Muscle of arm (tissue), 12 donors: ENCODE data around the gene GSTM3. TPM values are rescaled to one million over a fixed set of nuclear protein-coding genes. Genes with fewer than 3 reads are reported as not detected.
"Not testable (repeated sequence)": the region's sequence is repeated elsewhere in the genome, so short reads cannot be mapped to it uniquely, and the experiment has no call there.

Experiments used
- DNase-seq: peaks from one replicate; pipeline ENCODE4 v3.0.0-alpha.2; 2013
- polyA plus RNA-seq, 12 donors: library from polyadenylated mRNA; unstranded; fragments of 120-200 nt; gene quantifications; one replicate each; pipeline ENCODE4 v1.2.1, GENCODE V29; 2013; ENCODE audit not compliant: insufficient read length in 12 of 12

Gene GSTM3
- polyA plus RNA-seq, 12 donors: 17.8 to 60.4 (median 38.3) TPM; not detected in 1

GRCh38 chr1:109708949-109709348 is 31.9 kb downstream of the GSTM3 start:
- DNase-seq: not testable (repeated sequence)

GRCh38 chr1:109705411-109705810 is 35.4 kb downstream of the GSTM3 start:
- no peak for DNase-seq

- DNase-seq: no peak
These were observed 36.7 kb downstream of the GSTM3 start for GRCh38 chr1:109704173-109704572.

GRCh38 chr1:109702940-109703339 is 37.9 kb downstream of the GSTM3 start:
- DNase-seq: not testable (repeated sequence)

- DNase-seq: not testable (repeated sequence)
These were observed 43.0 kb downstream of the GSTM3 start for GRCh38 chr1:109697861-109698260.

GRCh38 chr1:109697066-109697465 is 43.8 kb downstream of the GSTM3 start:
- DNase-seq: no peak

GRCh38 chr1:109695138-109695537 is 45.7 kb downstream of the GSTM3 start:
- not testable (repeated sequence) for DNase-seq

- not testable (repeated sequence) for DNase-seq
These were observed 46.4 kb downstream of the GSTM3 start for GRCh38 chr1:109694400-109694799.

GRCh38 chr1:109691759-109692158 is 49.1 kb downstream of the GSTM3 start:
- no peak for DNase-seq

GRCh38 chr1:109689844-109690405 is 50.9 kb downstream of the GSTM3 start:
- no peak for DNase-seq

- no peak for DNase-seq
These were observed 53.0 kb downstream of the GSTM3 start, which contains the start of gene GSTM1 for GRCh38 chr1:109687641-109688499. Gene GSTM1, plus strand, starts transcription at chr1:109687817. Its CDS starts 57 bp downstream, at chr1:109687874.

GRCh38 chr1:109687109-109687508 is 53.7 kb downstream of the GSTM3 start:
- DNase-seq: not testable (repeated sequence)

- DNase-seq: not testable (repeated sequence)
These were observed 54.9 kb downstream of the GSTM3 start for GRCh38 chr1:109685890-109686289.

- DNase-seq: not testable (repeated sequence)
These were observed 55.4 kb downstream of the GSTM3 start for GRCh38 chr1:109685399-109685798.

- DNase-seq: not testable (repeated sequence)
These were observed 56.1 kb downstream of the GSTM3 start for GRCh38 chr1:109684777-109685176.

Other genes with a start within 250 kb of the GSTM3 start
- 10 to 100 TPM in 4 of 12 donors, 1 to 10 TPM in 7, not detected in 1; 6.9 to 13.9 (median 9.4) TPM for gene CYB561D1, start 246.9 kb downstream of the GSTM3 start, polyA plus RNA-seq
- 10 to 100 TPM in 8 of 12 donors, 1 to 10 TPM in 3, not detected in 1; 4.1 to 16.8 (median 12.4) TPM for gene AMIGO1, start 231.3 kb downstream of the GSTM3 start, polyA plus RNA-seq
- 1 to 10 TPM in 10 of 12 donors, not detected in 2; 1.6 to 3.6 (median 2.2) TPM for gene GPR61, start 201.2 kb downstream of the GSTM3 start, polyA plus RNA-seq
- 10 to 100 TPM in 1 of 12 donors, 1 to 10 TPM in 10, not detected in 1; 6.2 to 10.7 (median 7.6) TPM for gene GNAI3, start 192.4 kb downstream of the GSTM3 start, polyA plus RNA-seq
- not detected for gene GNAT2, start 121.4 kb downstream of the GSTM3 start, polyA plus RNA-seq
- gene AMPD2, start 121.2 kb downstream of the GSTM3 start, polyA plus RNA-seq: 10 to 100 TPM in 11 of 12 donors, not detected in 1; 22.1 to 54.9 (median 33.5) TPM
- gene GSTM4, start 84.9 kb downstream of the GSTM3 start, polyA plus RNA-seq: 10 to 100 TPM in 11 of 12 donors, not detected in 1; 12.2 to 26.8 (median 18.9) TPM
- gene GSTM2, start 73.0 kb downstream of the GSTM3 start, polyA plus RNA-seq: 100 to 1,000 TPM in 11 of 12 donors, not detected in 1; 122 to 195 (median 169) TPM
- 10 to 100 TPM in 6 of 12 donors, 1 to 10 TPM in 2, under 1 TPM in 3, not detected in 1; 0.39 to 89.9 (median 48.3) TPM for gene GSTM1, start 53.2 kb downstream of the GSTM3 start, polyA plus RNA-seq
- gene GSTM5, start 28.8 kb downstream of the GSTM3 start, polyA plus RNA-seq: 10 to 100 TPM in 11 of 12 donors, not detected in 1; 10.2 to 32.5 (median 24.9) TPM
- 10 to 100 TPM in 1 of 12 donors, under 1 TPM in 3, not detected in 8; 0.05 to 15.0 (median 0.31) TPM for gene EPS8L3, start 22.9 kb upstream of the GSTM3 start, polyA plus RNA-seq
- 10 to 100 TPM in 3 of 12 donors, 1 to 10 TPM in 8, not detected in 1; 6.0 to 17.8 (median 8.8) TPM for gene CSF1, start 169.8 kb upstream of the GSTM3 start, polyA plus RNA-seq
- gene AHCYL1, start 243.7 kb upstream of the GSTM3 start, polyA plus RNA-seq: 10 to 100 TPM in 11 of 12 donors, not detected in 1; 37.6 to 68.3 (median 42.7) TPM